Psoas muscle (tissue), 8 donors: ENCODE data around the gene GP1BA. TPM values are rescaled to one million over a fixed set of nuclear protein-coding genes. Genes with fewer than 3 reads are reported as not detected.

Experiments used
- ATAC-seq, 4 donors: fragments of 200-7000 bp; cut with Tn5 transposase; one replicate each; pipeline ENCODE4 v1.9.1; 2020; ENCODE audit warnings: moderate library complexity in 3 of 4, mild to moderate bottlenecking in 2 of 4
- DNase-seq, 2 donors: peaks; one replicate each; pipeline ENCODE4 v3.0.0-alpha.2; 2020
- H3K27ac ChIP-seq: fragments of 200-600 bp; one replicate; pipeline ENCODE4 v1.8.0; 2022
- H3K27me3 ChIP-seq, 3 donors: fragments of 200-600 bp in 1 of 3; one replicate each; pipeline versions ENCODE4 v1.6.1 to v1.8.0; 2013 to 2022; ENCODE audit warnings: low read length in 2 of 3, mild to moderate bottlenecking in 2 of 3, moderate library complexity in 1 of 3; ENCODE audit not compliant: insufficient read depth in 3 of 3
- H3K36me3 ChIP-seq, 2 donors: fragments of 200-600 bp in 1 of 2; one replicate each; pipeline versions ENCODE4 v1.6.1 to v1.8.0; 2013 to 2022; ENCODE audit warnings: low read depth in 1 of 2, mild to moderate bottlenecking in 1 of 2, moderate library complexity in 1 of 2; ENCODE audit not compliant: insufficient read depth in 1 of 2
- H3K4me1 ChIP-seq: fragments of 200-600 bp; one replicate; pipeline ENCODE4 v1.8.0; 2022
- H3K4me3 ChIP-seq: fragments of 200-600 bp; one replicate; pipeline ENCODE4 v1.8.0; 2022; ENCODE audit warnings: mild to moderate bottlenecking
- H3K9me3 ChIP-seq: fragments of 200-600 bp; one replicate; pipeline ENCODE4 v1.8.0; 2022
- CTCF ChIP-seq: fragments of 200-600 bp; IDR thresholded peaks from one replicate; pipeline ENCODE4 v1.8.0; 2022; ENCODE audit warnings: antibody characterized with exemption
- WGBS, 3 donors: extraction: QIAGEN DNeasy Blood & Tissue Kit; methylation state at CpG; one replicate each; pipeline versions ENCODE4 v1.1.6 to v1.1.7; 2013; 5-methylcytosine and 5-hydroxymethylcytosine counted together
- intact Hi-C, 2 donors: fragments of 100-400 bp; cut with DNase I; formaldehyde crosslinking; loops; one replicate each; pipeline versions ENCODE4 v1.11.0 to v1.14.2; 2022
- polyA plus RNA-seq, 3 donors: library from polyadenylated mRNA; stranded (reverse); fragments of 200-250 nt; gene quantifications; one replicate each; pipeline ENCODE4 v1.2.3, GENCODE V29; 2013
- total RNA-seq, 4 donors: library from RNA; stranded (reverse); fragmentation: NEBNext Ultra II Directional in 2 of 4; extraction: Animal tissue kit (Norgen Biotek cat#: 25700) in 2 of 4; gene quantifications; one replicate each; pipeline versions ENCODE4 v1.2.1 to v1.2.4, GENCODE V29; 2021 to 2023
- donor health status: healthy with polysubstance abuse.
- donor health status: DM: no; HTN: no; CAD: no; lungs with moderate emphysema.
- donor health status: Bipolar disorder and iron deficiency.
- donor health status: healthy.
- donor health status: DM: yes; HTN: yes; CAD: no.
- donor health status: DM: no; HTN: no; CAD: no.
- donor health status: DM: no; HTN: no; CAD: no.
- donor health status: DM: yes; HTN: yes; CAD: no.

Gene GP1BA
- total and polyA plus RNA-seq, 7 donors: 0.04 to 0.10 (median 0.05) TPM; not detected in 4

- 0% methylated on average over 67 to 72 of the region's 72 CpGs for WGBS, 3 donors
- ATAC-seq (peak; percentile 90 to 92 (median 91)), DNase-seq (peak; percentile 95 to 97)
- H3K4me3 ChIP-seq: peak within 1 kb of the TSS; percentile 80
- peaks cover 0 to 61% of the 10 kb centered on the region in 2 donors for H3K36me3 ChIP-seq
- intact Hi-C loops: loop anchor here (5.0 kb wide), 5 partner anchors 33 to 137 kb away; partner anchors contain the start of genes CAMTA2 (in 1 of the 2), INCA1 (in 1 of the 2), KIF1C (in 1 of the 2) and ZFP3 (in 1 of the 2)
- no peaks in the 10 kb centered on the region for H3K9me3 ChIP-seq
- no peak for TF ChIP-seq CTCF
- H3K4me1 ChIP-seq: peaks cover 45% of the 10 kb centered on the region
- peak within 1 kb of the TSS; percentile 95 for H3K27ac ChIP-seq
- H3K27me3 ChIP-seq: no peaks in the 10 kb centered on the region
Observed at GRCh38 chr17:4939796-4940554, 7.9 kb downstream of the GP1BA start, which contains the start of the genes RNF167 and SLC25A11. Gene RNF167 (plus strand): TSS chr17:4940268. CDS start chr17:4940910, 642 bp downstream. Gene SLC25A11 (minus strand): TSS chr17:4940046. CDS start chr17:4939910, 136 bp downstream.

- Histone ChIP-seq H3K27me3 (no peaks in the 10 kb centered on the region), H3K36me3 (peaks cover 0 to 66% of the 10 kb centered on the region in 2 donors), H3K4me3 (peak overlapping the region; percentile 80), H3K4me1 (peaks cover 52% of the 10 kb centered on the region), H3K9me3 (no peaks in the 10 kb centered on the region), H3K27ac (peak overlapping the region; percentile 95)
- TF ChIP-seq CTCF: no peak
- 2% methylated on average over 27 to 29 of the region's 29 CpGs for WGBS, 3 donors
- DNase-seq: peak; percentile 61 to 74
- ATAC-seq: peak; percentile 66 to 80 (median 71)
- intact Hi-C loops: loop anchor here (5.0 kb wide), 3 partner anchors 33 to 57 kb away; partner anchors contain the start of genes CAMTA2 (in 1 of the 2), INCA1 (in 1 of the 2) and KIF1C (in 1 of the 2)
Observed at GRCh38 chr17:4940555-4941318, 8.7 kb downstream of the GP1BA start.

DNA sequence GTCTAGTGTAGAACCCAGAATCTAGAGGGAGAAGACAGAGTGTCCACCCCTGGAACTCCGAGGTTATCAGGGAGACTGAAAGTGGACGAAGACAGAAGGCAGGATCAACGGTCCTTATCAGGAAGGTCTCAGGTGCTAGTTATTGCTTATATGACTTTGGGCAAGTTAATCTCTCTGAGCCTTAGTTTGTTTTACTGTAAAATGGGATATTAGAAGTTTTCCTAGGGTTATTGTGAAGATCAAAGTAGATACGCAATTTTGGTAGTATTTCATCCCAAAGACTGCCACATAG, 9.2 kb downstream of the GP1BA start:
- peaks cover 0 to 67% of the 10 kb centered on the region in 2 donors for H3K36me3 ChIP-seq
- H3K27me3 ChIP-seq: no peaks in the 10 kb centered on the region
- peak overlapping the region; percentile 95 for H3K27ac ChIP-seq
- intact Hi-C loops: loop anchor here (5.0 kb wide), 3 partner anchors 34 to 56 kb away; partner anchors contain the start of genes CAMTA2 (in 1 of the 2), INCA1 (in 1 of the 2) and KIF1C (in 1 of the 2)
- 50 to 60% (median 55%) methylated on average over 4 of the region's 4 CpGs for WGBS, 3 donors
- ATAC-seq (no peak), DNase-seq (no peak)
- no peak for TF ChIP-seq CTCF
- no peaks in the 10 kb centered on the region for H3K9me3 ChIP-seq
- peaks cover 52% of the 10 kb centered on the region for H3K4me1 ChIP-seq
- peak overlapping the region; percentile 80 for H3K4me3 ChIP-seq

DNA sequence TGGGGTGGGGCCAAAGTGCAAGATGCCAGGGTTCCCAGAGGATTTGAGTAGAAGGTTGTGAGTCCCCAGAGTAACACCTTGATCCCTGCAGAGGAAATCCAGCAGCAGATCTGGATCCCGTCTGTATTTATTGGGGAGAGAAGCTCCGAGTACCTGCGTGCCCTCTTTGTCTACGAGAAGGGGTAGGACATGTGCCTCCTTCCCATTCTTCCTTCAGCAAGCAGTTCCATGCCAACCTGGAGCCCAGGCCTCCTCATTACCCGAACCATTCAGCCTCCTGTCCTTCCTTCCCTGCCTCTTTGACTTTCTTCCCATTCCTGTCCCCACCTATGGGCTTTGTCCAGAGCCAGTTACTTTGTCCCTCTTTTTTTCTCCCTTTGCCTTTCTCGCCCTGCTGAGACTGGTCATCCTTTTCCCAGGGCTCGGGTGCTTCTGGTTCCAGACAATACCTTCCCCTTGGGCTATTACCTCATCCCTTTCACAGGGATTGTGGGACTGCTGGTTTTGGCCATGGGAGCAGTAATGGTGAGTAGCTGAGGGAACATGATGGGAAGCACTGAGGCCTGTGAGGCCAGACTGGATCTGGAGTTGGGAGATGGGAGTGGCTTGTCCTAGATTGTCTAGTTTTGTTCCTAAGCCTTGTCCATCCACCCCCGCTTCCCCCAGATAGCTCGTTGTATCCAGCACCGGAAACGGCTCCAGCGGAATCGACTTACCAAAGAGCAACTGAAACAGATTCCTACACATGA, 10.9 kb downstream of the GP1BA start:
- TF ChIP-seq CTCF: no peak
- no peaks in the 10 kb centered on the region for H3K27me3 ChIP-seq
- no peak overlapping the region for H3K4me3 ChIP-seq
- intact Hi-C loops: loop anchor here (5.0 kb wide), 3 partner anchors 36 to 54 kb away; partner anchors contain the start of genes CAMTA2 (in 1 of the 2), INCA1 (in 1 of the 2) and KIF1C (in 1 of the 2)
- peak overlapping the region; percentile 41 for H3K27ac ChIP-seq
- peaks cover 45% of the 10 kb centered on the region for H3K4me1 ChIP-seq
- H3K9me3 ChIP-seq: no peaks in the 10 kb centered on the region
- DNase-seq (no peak), ATAC-seq (no peak)
- peaks cover 0 to 57% of the 10 kb centered on the region in 2 donors for H3K36me3 ChIP-seq
- WGBS, 3 donors: 65 to 69% (median 66%) methylated on average over 13 of the region's 13 CpGs
